Osteoblast (primary cell): ENCODE results near the gene FOXL2NB. TPM values are rescaled to one million over a fixed set of nuclear protein-coding genes. Genes with fewer than 3 reads are reported as not detected.

ENCODE experiments used
- DNase-seq: peaks from one replicate; pipeline ENCODE4 v3.0.0; 2011; ENCODE audit warnings: low spot score, mixed read lengths; ENCODE audit not compliant: insufficient read length; ENCODE audit errors: missing footprints
- H2AFZ ChIP-seq: 2 replicates; pipeline ENCODE4 v1.6.0; 2011; ENCODE audit warnings: mild to moderate bottlenecking, low read length
- H3K27ac ChIP-seq: 2 replicates; pipeline ENCODE4 v1.5.1; 2011; ENCODE audit warnings: mild to moderate bottlenecking, low read depth, low read length, moderate library complexity
- H3K27me3 ChIP-seq: 2 replicates; pipeline ENCODE4 v1.6.0; 2012; ENCODE audit warnings: mild to moderate bottlenecking, control low read depth, inconsistent platforms, low read length, moderate library complexity; ENCODE audit not compliant: insufficient read depth
- H3K36me3 ChIP-seq: 2 replicates; pipeline ENCODE4 v1.5.1; 2011; ENCODE audit warnings: mild to moderate bottlenecking, low read length, control low read depth, moderate library complexity; ENCODE audit not compliant: insufficient read depth
- H3K4me1 ChIP-seq: 2 replicates; pipeline ENCODE4 v1.5.1; 2011; ENCODE audit warnings: mild to moderate bottlenecking, low read length, control low read depth, moderate library complexity; ENCODE audit not compliant: insufficient read depth
- H3K4me2 ChIP-seq: 2 replicates; pipeline ENCODE4 v1.6.0; 2011; ENCODE audit warnings: mild to moderate bottlenecking, low read length; ENCODE audit not compliant: insufficient read depth
- H3K4me3 ChIP-seq: fragments of 200-600 bp; sonication (generic); 3 replicates; pipeline ENCODE4 v1.5.1; 2012; ENCODE audit warnings: mild to moderate bottlenecking, low read length, inconsistent platforms; ENCODE audit not compliant: insufficient read depth
- H3K79me2 ChIP-seq: 2 replicates; pipeline ENCODE4 v1.6.0; 2012; ENCODE audit warnings: mild to moderate bottlenecking, low read length, control low read depth, inconsistent platforms; ENCODE audit not compliant: insufficient read depth
- H3K9me3 ChIP-seq: 2 replicates; pipeline ENCODE4 v1.5.1; 2011; ENCODE audit warnings: low read depth, low read length, control low read depth
- H4K20me1 ChIP-seq: 2 replicates; pipeline ENCODE4 v1.6.0; 2012; ENCODE audit warnings: mild to moderate bottlenecking, low read length, control low read depth; ENCODE audit not compliant: insufficient read depth
- total RNA-seq: library from RNA; depleted of rRNA; stranded (reverse); fragments of >200 nt; gene quantifications from 2 replicates; pipeline ENCODE4 v1.2.3, GENCODE V29; 2012
- TF ChIP-seq, protein P1 (sequence below): IDR thresholded peaks from 2 replicates; pipeline ENCODE4 v1.5.1; 2011; ENCODE audit warnings: mild to moderate bottlenecking, low read depth, low read length, moderate library complexity; ENCODE audit errors: extremely low read depth

Gene FOXL2NB
- total RNA-seq, 1 donor, result 0.36 TPM

DNA sequence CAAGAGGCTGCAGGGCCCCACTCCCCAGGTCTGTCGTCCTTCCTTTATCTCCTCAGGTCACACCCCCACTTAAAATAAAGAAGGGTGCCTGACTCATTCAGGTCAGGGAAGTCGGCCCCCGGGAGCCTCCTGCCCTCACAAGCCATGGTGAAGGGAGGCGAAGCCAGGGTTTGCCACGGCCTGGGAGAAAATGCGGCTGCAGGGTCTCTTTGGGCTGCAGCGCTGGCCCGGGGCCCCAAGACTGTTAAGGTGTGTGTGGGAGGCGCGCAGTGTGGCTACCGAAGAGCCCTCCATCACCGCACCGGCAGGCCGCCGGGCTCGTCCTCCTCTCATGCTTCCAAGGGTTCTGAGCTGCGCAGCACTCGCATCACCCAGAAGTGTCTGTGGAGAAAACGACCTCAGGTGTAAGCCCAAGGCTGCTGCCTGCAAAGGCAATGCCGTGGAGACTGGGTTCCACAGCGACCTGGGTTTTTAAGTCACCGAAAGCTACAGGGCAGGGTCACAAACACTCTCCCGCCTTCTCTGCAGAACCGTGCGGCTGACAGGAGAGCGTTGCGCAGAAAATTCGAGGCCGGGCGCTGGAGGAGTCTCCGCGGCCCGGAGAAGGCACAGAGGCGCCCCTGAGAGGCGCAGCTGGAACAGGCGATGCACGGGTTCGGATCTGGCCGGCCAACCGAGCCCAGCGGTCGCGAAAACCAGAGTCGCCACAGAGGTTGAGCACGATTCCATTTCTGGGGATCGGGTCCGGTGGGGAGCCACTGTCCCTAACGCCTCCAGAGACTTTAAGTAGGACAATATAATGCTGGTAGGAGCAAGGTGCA is 8.8 kb upstream of the FOXL2NB start:
- H3K27me3 ChIP-seq, result peaks cover 80% of the 10 kb centered on the region

GRCh38 chr3:138938877-138939560 is 8.0 kb upstream of the FOXL2NB start:
- DNase-seq, result peak; percentile 59
- no peak overlapping the region for H3K4me2 ChIP-seq
- no peaks in the 10 kb centered on the region for H3K9me3 ChIP-seq
- no peak overlapping the region for H3K27ac ChIP-seq
- TF ChIP-seq, protein P1, sequence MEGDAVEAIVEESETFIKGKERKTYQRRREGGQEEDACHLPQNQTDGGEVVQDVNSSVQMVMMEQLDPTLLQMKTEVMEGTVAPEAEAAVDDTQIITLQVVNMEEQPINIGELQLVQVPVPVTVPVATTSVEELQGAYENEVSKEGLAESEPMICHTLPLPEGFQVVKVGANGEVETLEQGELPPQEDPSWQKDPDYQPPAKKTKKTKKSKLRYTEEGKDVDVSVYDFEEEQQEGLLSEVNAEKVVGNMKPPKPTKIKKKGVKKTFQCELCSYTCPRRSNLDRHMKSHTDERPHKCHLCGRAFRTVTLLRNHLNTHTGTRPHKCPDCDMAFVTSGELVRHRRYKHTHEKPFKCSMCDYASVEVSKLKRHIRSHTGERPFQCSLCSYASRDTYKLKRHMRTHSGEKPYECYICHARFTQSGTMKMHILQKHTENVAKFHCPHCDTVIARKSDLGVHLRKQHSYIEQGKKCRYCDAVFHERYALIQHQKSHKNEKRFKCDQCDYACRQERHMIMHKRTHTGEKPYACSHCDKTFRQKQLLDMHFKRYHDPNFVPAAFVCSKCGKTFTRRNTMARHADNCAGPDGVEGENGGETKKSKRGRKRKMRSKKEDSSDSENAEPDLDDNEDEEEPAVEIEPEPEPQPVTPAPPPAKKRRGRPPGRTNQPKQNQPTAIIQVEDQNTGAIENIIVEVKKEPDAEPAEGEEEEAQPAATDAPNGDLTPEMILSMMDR, result no peak
- H3K4me3 ChIP-seq, result no peak overlapping the region
- no peaks in the 10 kb centered on the region for H4K20me1 ChIP-seq
- peaks cover 88% of the 10 kb centered on the region for H3K27me3 ChIP-seq
- no peaks in the 10 kb centered on the region for H3K36me3 ChIP-seq
- no peak overlapping the region for H2AFZ ChIP-seq
- no peaks in the 10 kb centered on the region for H3K79me2 ChIP-seq
- H3K4me1 ChIP-seq, result peaks cover 6% of the 10 kb centered on the region

More for the DNA sequence above, 8.8 kb upstream of the FOXL2NB start:
- H3K4me2 ChIP-seq, result no peak overlapping the region
- H4K20me1 ChIP-seq, result no peaks in the 10 kb centered on the region
- TF ChIP-seq, protein P1, result no peak
- H3K36me3 ChIP-seq, result no peaks in the 10 kb centered on the region
- H3K9me3 ChIP-seq, result no peaks in the 10 kb centered on the region
- no peak overlapping the region for H3K4me3 ChIP-seq
- DNase-seq, result peak; percentile 80
- H2AFZ ChIP-seq, result no peak overlapping the region
- H3K79me2 ChIP-seq, result no peaks in the 10 kb centered on the region
- H3K27ac ChIP-seq, result no peak overlapping the region
- H3K4me1 ChIP-seq, result peaks cover 6% of the 10 kb centered on the region

DNA sequence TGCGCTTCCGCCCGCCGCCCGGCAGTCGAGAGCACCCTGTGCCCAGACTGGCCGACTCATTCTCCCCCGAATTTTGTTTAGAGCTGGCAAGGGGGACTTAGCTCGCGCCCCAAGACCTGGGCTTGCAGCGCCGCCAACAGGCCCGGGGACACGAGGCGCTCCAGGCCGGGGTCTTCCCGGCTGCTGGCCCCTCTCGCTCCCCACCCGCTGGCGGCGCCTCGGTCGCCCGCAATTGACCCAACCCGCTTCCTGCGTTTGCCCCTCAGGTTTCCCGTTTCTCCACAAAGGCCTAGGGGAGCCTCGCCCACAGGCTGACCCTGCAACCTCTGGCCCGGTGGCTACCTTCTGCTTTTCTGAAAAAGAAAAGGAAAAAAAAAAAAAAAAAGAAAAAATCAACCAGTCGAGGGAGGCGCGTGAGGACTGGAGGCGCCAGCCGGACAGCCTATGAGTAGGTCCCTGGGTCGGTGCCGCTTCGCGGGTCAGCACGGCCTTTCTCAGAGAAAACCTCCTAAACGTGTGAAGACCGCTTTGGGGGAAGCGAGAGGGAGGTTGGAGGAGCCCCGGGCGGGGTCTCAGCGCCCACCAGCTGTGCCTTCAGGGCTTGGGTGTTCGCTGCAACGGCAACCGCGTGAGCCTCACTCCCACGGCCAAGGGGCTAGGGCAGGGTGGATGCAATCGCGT is 7.3 kb upstream of the FOXL2NB start:
- TF ChIP-seq, protein P1, result no peak
- H3K4me2 ChIP-seq, result no peak overlapping the region
- H3K9me3 ChIP-seq, result no peaks in the 10 kb centered on the region
- no peaks in the 10 kb centered on the region for H3K36me3 ChIP-seq
- H3K4me1 ChIP-seq, result peaks cover 6% of the 10 kb centered on the region
- H3K4me3 ChIP-seq, result no peak overlapping the region
- H2AFZ ChIP-seq, result no peak overlapping the region
- DNase-seq, result peak; percentile 86
- no peaks in the 10 kb centered on the region for H4K20me1 ChIP-seq
- H3K27ac ChIP-seq, result no peak overlapping the region
- H3K27me3 ChIP-seq, result peaks cover 94% of the 10 kb centered on the region
- no peaks in the 10 kb centered on the region for H3K79me2 ChIP-seq
